Measurements from ENCODE around the gene JADE3.

GRCh38 chrX:46873746-46874145 lies 38.5 kb upstream of the JADE3 start:
- no peak for TF ChIP-seq CREB1 (CRISPR knock-in tag; IDR thresholded peaks at IDR 0.05; ENCODE audit: low read depth)
- TF ChIP-seq EZH2phosphoT487 (IDR thresholded peaks at IDR 0.05; ENCODE audit: unreplicated experiment), result no peak
- no peak for TF ChIP-seq CTCF (conservative IDR thresholded peaks at IDR 0.05; ENCODE audit: low read depth in 2 of 2)
- no peak for TF ChIP-seq EZH2 (IDR thresholded peaks at IDR 0.05; ENCODE audit: low read depth, unreplicated experiment)
- TF ChIP-seq, protein P1, sequence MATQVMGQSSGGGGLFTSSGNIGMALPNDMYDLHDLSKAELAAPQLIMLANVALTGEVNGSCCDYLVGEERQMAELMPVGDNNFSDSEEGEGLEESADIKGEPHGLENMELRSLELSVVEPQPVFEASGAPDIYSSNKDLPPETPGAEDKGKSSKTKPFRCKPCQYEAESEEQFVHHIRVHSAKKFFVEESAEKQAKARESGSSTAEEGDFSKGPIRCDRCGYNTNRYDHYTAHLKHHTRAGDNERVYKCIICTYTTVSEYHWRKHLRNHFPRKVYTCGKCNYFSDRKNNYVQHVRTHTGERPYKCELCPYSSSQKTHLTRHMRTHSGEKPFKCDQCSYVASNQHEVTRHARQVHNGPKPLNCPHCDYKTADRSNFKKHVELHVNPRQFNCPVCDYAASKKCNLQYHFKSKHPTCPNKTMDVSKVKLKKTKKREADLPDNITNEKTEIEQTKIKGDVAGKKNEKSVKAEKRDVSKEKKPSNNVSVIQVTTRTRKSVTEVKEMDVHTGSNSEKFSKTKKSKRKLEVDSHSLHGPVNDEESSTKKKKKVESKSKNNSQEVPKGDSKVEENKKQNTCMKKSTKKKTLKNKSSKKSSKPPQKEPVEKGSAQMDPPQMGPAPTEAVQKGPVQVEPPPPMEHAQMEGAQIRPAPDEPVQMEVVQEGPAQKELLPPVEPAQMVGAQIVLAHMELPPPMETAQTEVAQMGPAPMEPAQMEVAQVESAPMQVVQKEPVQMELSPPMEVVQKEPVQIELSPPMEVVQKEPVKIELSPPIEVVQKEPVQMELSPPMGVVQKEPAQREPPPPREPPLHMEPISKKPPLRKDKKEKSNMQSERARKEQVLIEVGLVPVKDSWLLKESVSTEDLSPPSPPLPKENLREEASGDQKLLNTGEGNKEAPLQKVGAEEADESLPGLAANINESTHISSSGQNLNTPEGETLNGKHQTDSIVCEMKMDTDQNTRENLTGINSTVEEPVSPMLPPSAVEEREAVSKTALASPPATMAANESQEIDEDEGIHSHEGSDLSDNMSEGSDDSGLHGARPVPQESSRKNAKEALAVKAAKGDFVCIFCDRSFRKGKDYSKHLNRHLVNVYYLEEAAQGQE (IDR thresholded peaks at IDR 0.05; ENCODE audit: unreplicated experiment), result no peak
- TF ChIP-seq POLR2AphosphoS5 (IDR thresholded peaks at IDR 0.05; ENCODE audit: low read depth), result no peak
- TF ChIP-seq ZNF462 (CRISPR knock-in tag; IDR thresholded peaks at IDR 0.05), result no peak
- no peak for TF ChIP-seq JUNB (IDR thresholded peaks at IDR 0.05; ENCODE audit: unreplicated experiment)
- TF ChIP-seq STAT1 (IDR thresholded peaks at IDR 0.05; ENCODE audit: unreplicated experiment), result no peak
- TF ChIP-seq ZNF331 (CRISPR knock-in tag; IDR thresholded peaks at IDR 0.05; ENCODE audit: low read depth), result no peak
- TF ChIP-seq ZNF114 (CRISPR knock-in tag; IDR thresholded peaks at IDR 0.05), result no peak

Measured in GM23338 (cell line).